HG03196 (cell line): ENCODE measurements around the gene RPS5.
"Not testable (repeated sequence)": the region's sequence is repeated elsewhere in the genome, so short reads cannot be mapped to it uniquely, and the experiment has no call there.

Experiments
- ATAC-seq: cut with Tn5 transposase; IDR thresholded peaks from one replicate; pipeline ENCODE4 v1.9.1; 2021; ENCODE audit not compliant: unreplicated experiment

RPS5 gene

GRCh38 chr19:58355908-58356765, 30.9 kb upstream of the RPS5 start:
- ATAC-seq, result no peak

- no peak for ATAC-seq
Measured at GRCh38 chr19:58356766-58357480, 30.1 kb upstream of the RPS5 start.

GRCh38 chr19:58357481-58358145, 29.5 kb upstream of the RPS5 start:
- no peak for ATAC-seq

DNA sequence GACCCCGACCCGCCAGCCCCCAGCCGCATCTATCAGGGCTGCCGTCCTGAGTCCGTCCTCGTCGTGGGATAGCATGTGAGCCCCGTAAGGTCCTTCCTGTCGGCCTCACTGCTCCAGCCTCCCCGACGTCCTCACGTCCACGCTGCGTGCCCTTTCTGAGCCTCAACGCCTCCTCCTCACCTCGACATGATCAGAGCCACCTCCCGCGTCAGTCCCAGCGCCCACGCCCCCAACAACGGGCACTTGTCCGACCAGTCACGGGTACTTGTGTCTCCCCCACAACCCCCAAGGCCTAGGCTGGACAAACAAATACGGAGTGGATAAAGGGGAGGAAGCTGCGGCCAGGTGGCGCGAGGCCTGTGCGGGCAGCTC, 25.2 kb upstream of the RPS5 start:
- peak; percentile 18 for ATAC-seq

- ATAC-seq, result peak; percentile 90
Measured at GRCh38 chr19:58362272-58362994, 24.6 kb upstream of the RPS5 start, which contains the start of gene ZNF497. ZNF497 (minus strand) TSS chr19:58362751; CDS start chr19:58357635, 5,116 bp downstream.

DNA sequence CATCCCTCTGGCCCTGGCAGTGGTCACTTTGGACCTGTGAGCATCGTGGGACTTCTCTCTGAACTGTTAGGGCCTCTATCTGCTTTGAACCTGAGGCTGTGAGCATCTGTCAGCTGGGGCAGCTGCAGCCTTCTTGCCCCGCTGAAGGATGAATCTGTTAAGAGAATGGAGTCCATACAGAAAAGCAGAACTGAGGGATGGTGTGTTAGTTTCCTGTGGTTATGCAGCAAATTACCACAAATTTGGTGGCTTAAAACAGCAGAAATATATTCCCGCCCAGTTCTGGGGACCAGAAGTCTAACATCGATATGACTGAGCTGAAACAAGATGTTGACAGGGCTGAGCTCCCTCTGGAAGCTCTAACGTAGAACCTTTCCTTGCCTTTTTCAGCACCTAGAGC, 22.9 kb upstream of the RPS5 start:
- no peak for ATAC-seq

GRCh38 chr19:58366585-58367430, 20.3 kb upstream of the RPS5 start:
- ATAC-seq, result no peak

GRCh38 chr19:58367698-58368454, 19.2 kb upstream of the RPS5 start:
- ATAC-seq, result no peak

GRCh38 chr19:58368561-58369360, 18.3 kb upstream of the RPS5 start:
- no peak for ATAC-seq

DNA sequence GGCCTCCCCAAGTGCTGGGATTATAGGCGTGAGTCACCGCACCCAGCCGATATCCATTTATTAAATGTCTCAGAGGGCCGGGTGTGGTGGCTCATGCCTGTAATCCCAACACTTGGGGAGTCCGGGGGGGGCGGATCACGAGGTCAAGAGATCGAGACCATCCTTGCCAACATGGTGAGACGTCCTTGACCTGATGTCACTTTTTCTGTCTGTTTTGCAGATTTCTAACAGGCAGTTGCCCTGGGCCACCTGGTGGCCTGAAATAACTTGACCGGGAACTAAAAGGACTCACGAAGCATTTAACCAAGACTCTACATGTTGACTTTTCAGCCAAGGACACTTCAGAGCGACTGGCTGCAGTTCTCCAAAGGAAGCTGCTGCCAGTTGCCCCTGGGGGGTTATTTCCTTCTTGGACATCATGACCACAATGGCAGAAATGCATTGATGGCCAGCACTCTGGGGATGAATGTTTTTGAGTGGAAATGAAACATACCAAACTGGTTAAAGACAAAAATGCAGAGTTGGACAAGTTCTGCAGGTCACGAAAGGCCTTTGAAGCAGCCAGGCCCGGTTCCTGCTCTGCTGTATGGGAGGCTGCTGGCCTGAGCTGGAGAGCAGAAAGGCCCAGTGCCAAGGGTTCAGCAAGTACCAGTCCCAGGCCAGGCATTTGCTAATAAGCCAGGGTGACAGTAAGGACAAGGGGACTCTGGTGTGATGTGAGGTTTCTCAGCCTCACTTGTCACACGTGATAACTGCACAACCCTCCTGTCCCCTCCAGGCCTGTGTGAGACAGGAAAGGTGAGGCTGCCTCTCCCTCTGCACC, 14.5 kb upstream of the RPS5 start:
- no peak for ATAC-seq

DNA sequence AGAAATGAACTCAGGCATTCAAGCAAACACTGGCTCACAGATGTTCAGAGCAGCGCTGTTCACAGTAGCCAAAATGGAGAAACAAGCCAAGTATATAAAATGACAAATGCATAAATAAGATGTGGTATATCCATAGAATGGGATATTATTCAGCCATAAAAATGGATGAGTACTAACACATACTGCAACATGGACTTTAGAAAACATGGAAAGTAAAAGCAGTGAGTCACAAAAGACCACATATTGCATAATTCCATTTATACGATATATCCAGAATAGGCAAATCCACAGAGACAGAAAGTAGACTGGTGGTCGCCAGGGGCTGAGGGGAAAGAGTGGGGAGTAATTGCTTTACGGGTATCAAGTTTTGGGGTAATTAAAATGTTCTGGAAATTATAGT, 12.9 kb upstream of the RPS5 start:
- ATAC-seq, result no peak

DNA sequence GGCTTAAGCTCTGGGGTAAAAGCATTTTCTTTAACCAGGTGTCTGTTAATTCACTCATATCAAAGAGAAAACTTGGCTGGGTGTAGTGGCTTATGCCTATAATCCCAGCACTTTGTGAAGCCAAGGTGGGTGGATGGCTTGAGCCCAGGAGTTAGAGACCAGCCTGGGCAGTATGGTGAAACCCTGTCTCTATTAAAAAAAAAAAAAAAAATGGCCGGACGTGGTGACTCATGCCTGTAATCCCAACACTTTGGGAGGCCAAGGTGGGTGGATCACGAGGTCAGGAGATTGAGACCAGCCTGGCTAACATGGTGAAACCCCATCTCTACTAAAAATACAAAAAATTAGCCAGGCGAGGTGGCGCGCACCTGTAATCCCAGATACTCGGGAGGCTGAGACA, 10.3 kb upstream of the RPS5 start:
- ATAC-seq, result not testable (repeated sequence)

GRCh38 chr19:58379246-58379645, 7.8 kb upstream of the RPS5 start:
- no peak for ATAC-seq

DNA sequence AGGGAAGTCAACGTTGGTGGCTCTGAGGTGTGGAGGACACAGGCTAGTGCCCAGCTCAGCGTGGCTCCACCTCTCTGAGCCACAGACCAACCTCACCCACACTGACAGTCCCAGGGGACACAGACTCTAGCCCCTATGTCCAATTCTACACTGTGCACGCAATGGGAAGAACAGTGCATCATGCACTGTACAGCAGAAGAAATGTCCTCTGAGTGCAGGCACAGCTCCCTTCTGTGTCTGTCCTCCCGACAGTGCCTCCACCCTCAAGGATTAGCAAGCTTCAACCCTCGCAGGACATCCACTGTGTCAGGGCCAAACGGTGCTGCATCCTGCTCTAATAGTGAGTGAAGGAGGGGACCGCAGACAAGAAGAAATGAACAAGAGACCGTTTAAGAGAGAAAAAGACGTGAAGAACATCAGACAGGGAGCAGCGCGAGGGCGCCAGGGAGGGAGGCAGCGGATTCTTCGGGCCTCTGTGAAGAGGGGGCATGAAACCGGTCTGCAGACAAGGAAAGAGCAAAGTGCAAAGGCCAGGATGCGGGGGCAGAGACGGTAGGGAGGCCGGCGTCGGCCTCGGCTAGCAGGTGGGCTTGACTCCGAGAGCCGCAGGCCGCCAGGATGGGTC, 6.9 kb upstream of the RPS5 start:
- no peak for ATAC-seq

- ATAC-seq, result peak; percentile 80
Measured at GRCh38 chr19:58380662-58381459, 6.2 kb upstream of the RPS5 start, which contains the start of gene ZNF837. ZNF837 (minus strand) TSS chr19:58381030; CDS start chr19:58369332, 11,698 bp downstream.

DNA sequence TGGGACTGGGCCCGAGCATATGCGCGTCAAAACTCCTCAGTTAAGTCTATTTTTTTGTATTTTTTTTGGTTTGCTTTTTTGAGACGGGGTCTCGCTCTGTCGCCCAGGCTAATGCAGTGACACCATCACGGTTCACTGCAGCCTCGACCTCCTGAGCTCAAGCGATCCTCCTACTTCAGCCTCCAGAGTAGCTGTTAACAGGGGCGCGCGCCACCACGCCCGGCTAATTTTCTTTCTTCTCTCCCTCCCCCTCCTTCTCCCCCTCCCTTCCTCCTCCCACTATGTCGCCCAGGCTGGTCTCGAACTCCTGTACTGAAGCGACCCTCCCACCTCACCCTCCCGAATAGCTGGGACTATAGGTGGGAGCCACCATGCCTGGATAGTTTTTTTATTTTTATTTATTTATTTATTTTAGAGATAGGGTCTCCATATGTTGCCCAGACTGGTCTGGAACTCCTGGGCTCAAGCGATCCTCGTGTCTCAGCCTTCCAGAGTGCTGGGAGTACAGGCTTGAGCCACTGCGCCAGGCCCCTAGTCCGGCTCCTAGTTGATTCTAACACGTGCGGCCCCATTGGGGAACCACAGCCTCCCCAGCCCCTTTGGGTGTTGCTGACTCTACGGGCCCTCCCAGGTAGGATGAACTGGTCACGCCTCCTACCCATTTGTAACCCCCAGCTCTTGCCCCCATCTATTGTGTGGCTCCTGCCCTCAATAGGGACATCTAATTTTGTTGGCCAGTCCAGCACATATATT, 5.4 kb upstream of the RPS5 start:
- no peak for ATAC-seq
